Pulmonary artery endothelial cell (primary cell): Measurements from ENCODE around the gene PPP1R26. TPM values are rescaled to one million over a fixed set of nuclear protein-coding genes. Genes with fewer than 3 reads are reported as not detected.

Experiments used
- DNase-seq: peaks from one replicate; pipeline ENCODE4 v3.0.0-alpha.2; 2011; ENCODE audit warnings: low read depth, low spot score
- total RNA-seq: library from RNA; depleted of rRNA; stranded (reverse); fragments of >200 nt; gene quantifications from 2 replicates; pipeline ENCODE4 v1.2.3, GENCODE V29; 2014

Gene PPP1R26
- total RNA-seq, 1 donor from 2014 or later = 16.6 TPM

DNA sequence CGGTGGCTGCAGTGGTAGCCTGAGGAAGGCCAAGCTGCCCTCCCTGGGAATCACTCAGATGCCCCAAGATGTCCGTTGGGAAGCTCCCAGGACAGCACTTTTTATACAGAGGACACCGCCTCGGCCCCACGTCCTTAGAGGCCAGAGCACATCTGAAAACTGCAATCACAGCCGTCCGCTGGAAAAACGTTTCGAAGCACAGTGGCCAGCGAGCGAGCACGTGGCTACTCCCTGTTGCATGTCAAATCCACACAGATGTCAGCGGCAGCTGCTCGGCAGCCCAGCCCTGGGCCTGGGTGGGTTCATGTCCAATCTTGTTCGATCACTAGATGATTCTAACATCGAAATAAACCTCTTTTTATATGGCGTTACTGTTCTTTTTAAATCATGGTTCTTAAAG lies 8.9 kb downstream of the PPP1R26 start:
- no peak for DNase-seq

- DNase-seq = no peak
Measured at GRCh38 chr9:135489188-135489906, 9.8 kb downstream of the PPP1R26 start.

GRCh38 chr9:135490166-135490870 lies 10.7 kb downstream of the PPP1R26 start:
- no peak for DNase-seq

DNA sequence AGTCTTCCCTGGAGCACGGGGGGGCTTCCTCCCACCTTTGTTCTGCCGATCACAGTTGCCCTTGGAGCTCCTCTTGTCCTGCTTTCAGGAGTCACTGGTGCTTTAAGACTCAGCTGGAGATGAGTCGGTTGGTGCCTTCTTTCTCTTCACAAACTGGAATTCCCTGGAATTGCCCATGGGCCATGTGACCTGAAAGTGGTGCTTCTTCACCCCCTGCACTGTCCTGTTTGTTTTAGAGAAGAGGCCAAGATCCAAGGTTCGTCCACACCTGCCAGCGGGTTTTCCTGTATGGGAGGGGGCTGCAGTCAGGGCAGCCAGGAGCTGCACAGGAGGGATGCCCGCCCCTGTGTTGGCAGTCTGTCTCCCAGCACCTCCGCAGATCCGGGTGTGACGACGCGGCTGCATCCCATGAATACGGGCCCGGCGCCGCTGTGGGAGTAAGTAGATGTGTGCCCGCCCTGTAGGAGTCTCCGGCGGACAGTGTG lies 11.4 kb downstream of the PPP1R26 start:
- DNase-seq = no peak

- no peak for DNase-seq
Measured at GRCh38 chr9:135491764-135492163, 12.2 kb downstream of the PPP1R26 start.

DNA sequence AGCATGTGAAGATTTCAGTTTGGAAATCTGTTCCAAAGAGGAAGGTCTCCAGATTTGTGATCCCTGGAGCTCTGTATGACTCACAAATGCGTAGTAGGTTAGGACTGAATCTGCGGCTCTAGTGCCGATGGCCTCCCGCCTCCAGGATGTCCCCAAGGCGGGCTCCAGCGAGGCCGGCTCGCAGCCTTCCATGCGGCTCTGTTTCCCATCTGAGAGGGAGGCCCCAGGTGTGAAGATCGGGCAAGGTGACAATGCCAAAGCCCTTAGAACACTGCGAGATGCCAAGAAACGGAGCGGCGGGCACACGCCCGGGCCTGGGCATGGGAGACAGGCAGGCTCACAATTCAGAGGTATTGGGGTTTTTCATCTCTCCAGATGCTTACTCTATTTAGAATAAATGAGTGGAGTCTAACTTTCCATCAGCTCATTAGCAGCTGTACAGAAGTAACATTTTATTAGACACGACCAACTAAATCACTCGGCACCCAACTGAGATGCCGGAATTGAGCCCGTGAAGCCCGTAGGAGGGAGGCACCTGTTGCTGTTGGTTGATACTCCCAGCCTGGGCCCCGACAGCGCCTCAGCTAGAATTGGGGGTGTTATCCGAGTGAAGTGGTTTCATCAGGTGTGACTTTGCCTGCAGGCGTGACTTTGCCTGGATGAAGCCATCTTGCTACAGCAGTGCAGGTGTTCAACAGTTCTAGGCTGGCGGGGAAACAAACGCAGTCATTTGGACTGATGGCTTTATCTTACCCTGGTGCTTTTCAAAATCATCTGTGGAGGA lies 13.5 kb downstream of the PPP1R26 start:
- DNase-seq = no peak

- no peak for DNase-seq
Measured at GRCh38 chr9:135494791-135495559, 15.4 kb downstream of the PPP1R26 start.

DNA sequence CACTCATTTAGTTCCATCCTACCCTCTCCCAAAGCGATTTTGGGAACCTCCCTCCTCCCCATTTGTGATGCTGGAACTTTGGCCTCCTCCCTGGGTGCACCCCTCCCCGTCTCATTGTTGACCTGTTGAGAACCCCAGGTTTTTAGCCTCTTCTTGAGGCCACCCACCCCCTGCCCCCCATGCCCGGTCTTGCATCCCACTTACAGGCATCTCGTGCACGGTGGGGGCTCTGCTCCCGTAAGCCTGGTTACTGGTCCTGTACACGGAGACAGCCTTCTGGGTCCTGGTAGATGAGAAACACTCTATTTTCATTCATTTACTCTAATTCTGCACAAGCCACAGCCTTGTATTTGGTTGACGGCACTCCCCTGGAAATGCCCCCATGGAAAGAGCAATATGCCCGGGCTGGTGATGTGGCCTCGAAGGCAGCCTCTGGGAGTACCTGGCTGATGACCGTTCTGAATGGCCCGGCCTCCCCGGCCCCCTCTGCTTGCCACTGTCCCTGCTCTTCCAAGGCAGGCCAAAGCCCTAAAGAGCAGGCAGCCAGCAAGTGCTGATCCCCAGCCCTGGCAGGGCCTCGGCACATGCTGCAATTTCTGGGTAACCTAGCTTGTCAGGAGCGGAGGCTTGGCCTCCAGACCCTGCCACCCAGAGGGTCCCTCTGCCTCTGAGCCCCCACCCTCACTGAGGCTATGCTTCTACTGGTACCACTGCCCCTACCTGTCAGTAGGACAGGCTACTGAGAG lies 19.0 kb downstream of the PPP1R26 start:
- no peak for DNase-seq

DNA sequence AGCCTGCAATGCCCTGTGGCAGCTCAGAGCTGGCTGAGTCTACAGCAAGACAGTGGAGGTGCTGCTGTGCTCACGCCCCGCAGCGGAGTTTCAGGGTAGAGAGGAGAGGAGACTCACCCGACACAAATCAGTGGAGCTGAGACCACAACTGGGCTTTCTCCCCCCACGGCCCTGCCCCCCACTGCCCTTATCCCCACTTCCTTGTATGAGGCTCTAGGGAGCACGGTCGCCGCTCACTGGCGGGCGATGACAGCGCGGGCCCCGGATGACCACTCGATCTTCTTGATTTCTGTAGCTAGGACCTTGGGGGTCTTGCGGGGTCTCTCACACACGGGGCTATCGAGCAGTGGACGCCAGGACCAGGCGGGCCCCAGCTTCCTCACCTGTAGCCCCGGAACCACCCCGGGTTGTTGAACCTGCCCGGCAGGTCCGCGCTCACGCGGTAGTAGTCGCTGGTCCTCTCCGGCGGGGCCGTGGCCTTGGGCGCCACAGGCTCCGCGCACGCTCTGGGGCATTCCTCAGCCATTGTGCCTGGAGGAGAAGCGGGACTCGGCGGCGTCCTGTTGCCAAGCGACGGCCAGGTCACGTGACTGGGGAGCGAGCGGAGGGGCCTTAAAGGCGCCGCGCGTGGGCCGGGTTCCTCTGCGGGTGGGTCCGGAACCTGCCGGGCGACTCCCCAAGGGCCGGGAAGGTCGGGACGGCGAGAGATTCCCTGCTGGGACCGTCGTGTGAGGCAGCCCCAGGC lies 19.9 kb downstream of the PPP1R26 start:
- peak; percentile 63 for DNase-seq

GRCh38 chr9:135500071-135500524 lies 20.5 kb downstream of the PPP1R26 start:
- DNase-seq = no peak

- peak; percentile 58 for DNase-seq
Measured at GRCh38 chr9:135500525-135501260, 21.1 kb downstream of the PPP1R26 start, which contains the start of gene MRPS2. Gene MRPS2 (plus strand): TSS chr9:135500682. CDS start chr9:135500711, 29 bp downstream.

GRCh38 chr9:135501261-135502167 lies 21.9 kb downstream of the PPP1R26 start:
- DNase-seq = no peak

GRCh38 chr9:135502168-135502872 lies 22.7 kb downstream of the PPP1R26 start:
- no peak for DNase-seq

GRCh38 chr9:135502873-135503321 lies 23.3 kb downstream of the PPP1R26 start:
- no peak for DNase-seq

DNA sequence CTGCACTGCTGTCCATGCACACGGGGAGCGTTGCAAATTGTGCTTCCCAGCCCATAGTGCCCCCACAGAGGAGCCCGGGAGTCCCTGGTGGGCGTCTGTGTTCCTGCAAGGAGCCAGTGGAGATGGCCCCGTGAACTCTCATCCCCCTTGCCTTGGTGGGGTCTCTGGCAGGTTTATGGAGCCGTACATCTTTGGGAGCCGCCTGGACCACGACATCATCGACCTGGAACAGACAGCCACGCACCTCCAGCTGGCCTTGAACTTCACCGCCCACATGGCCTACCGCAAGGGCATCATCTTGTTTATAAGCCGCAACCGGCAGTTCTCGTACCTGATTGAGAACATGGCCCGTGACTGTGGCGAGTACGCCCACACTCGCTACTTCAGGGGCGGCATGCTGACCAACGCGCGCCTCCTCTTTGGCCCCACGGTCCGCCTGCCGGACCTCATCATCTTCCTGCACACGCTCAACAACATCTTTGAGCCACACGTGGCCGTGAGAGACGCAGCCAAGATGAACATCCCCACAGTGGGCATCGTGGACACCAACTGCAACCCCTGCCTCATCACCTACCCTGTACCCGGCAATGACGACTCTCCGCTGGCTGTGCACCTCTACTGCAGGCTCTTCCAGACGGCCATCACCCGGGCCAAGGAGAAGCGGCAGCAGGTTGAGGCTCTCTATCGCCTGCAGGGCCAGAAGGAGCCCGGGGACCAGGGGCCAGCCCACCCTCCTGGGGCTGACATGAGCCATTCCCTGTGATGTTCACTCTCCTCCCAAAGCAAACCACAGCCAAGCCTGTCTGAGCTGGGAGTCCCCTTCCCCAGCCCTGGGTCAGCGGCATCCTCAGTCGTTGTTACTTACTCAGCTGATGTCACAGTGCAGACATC lies 24.0 kb downstream of the PPP1R26 start:
- no peak for DNase-seq
